Astrocyte (in vitro differentiated cells and primary cell): Measurements from ENCODE around the gene MAP2K7.

Experiments
- EZH2 ChIP-seq: IDR thresholded peaks from 2 replicates; pipeline ENCODE4 v1.6.1; 2012; ENCODE audit warnings: mild to moderate bottlenecking, low read length, inconsistent platforms; ENCODE audit not compliant: insufficient read depth
- TF ChIP-seq, protein P1 (sequence below): IDR thresholded peaks from 2 replicates; pipeline ENCODE4 v1.5.1; 2011; ENCODE audit warnings: low read depth, mild to moderate bottlenecking, inconsistent platforms, low read length, moderate library complexity; ENCODE audit not compliant: insufficient read depth

GRCh38 chr19:7868671-7869452 lies 34.8 kb upstream of the MAP2K7 start:
- TF ChIP-seq, protein P1, sequence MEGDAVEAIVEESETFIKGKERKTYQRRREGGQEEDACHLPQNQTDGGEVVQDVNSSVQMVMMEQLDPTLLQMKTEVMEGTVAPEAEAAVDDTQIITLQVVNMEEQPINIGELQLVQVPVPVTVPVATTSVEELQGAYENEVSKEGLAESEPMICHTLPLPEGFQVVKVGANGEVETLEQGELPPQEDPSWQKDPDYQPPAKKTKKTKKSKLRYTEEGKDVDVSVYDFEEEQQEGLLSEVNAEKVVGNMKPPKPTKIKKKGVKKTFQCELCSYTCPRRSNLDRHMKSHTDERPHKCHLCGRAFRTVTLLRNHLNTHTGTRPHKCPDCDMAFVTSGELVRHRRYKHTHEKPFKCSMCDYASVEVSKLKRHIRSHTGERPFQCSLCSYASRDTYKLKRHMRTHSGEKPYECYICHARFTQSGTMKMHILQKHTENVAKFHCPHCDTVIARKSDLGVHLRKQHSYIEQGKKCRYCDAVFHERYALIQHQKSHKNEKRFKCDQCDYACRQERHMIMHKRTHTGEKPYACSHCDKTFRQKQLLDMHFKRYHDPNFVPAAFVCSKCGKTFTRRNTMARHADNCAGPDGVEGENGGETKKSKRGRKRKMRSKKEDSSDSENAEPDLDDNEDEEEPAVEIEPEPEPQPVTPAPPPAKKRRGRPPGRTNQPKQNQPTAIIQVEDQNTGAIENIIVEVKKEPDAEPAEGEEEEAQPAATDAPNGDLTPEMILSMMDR = no peak
- TF ChIP-seq EZH2 = no peak
